Small intestine (tissue), 16 donors: Measurements from ENCODE around the gene POLE. TPM values are rescaled to one million over a fixed set of nuclear protein-coding genes. Genes with fewer than 3 reads are reported as not detected.
A peak's percentile ranks its signal among the peaks of the same experiment; 100 is the strongest.

Experiments used
- DNase-seq, 2 donors: peaks; one replicate each; pipeline versions ENCODE4 v3.0.0 to v3.0.0-alpha.2; 2013
- FAIRE-seq: peaks from 2 replicates; lab custom pipeline; 2012; peaks lifted over from hg19 to GRCh38; lab: Jason Lieb, UNC
- H3K27ac ChIP-seq, 3 donors: one replicate each; pipeline ENCODE4 v1.5.1; 2013; ENCODE audit warnings: low read length in 2 of 3, mild to moderate bottlenecking in 2 of 3, control low read depth in 1 of 3, inconsistent platforms in 1 of 3, low read depth in 1 of 3, moderate library complexity in 1 of 3
- H3K27me3 ChIP-seq, 3 donors: one replicate each; pipeline ENCODE4 v1.6.1; 2013; ENCODE audit warnings: low read length in 3 of 3, inconsistent platforms in 1 of 3; ENCODE audit not compliant: control insufficient read depth in 3 of 3, insufficient read depth in 3 of 3
- H3K36me3 ChIP-seq, 3 donors: one replicate each; pipeline ENCODE4 v1.6.1; 2013; ENCODE audit warnings: low read length in 3 of 3, inconsistent platforms in 1 of 3, low read depth in 1 of 3, mild to moderate bottlenecking in 1 of 3, moderate library complexity in 1 of 3; ENCODE audit not compliant: control insufficient read depth in 3 of 3, insufficient read depth in 2 of 3
- H3K4me1 ChIP-seq, 3 donors: one replicate each; pipeline ENCODE4 v1.6.1; 2013; ENCODE audit warnings: low read length in 2 of 3, inconsistent platforms in 1 of 3, low read depth in 1 of 3, mild to moderate bottlenecking in 1 of 3, moderate library complexity in 1 of 3; ENCODE audit not compliant: control insufficient read depth in 3 of 3, insufficient read depth in 2 of 3
- H3K4me3 ChIP-seq, 3 donors: one replicate each; pipeline ENCODE4 v1.5.1; 2013; ENCODE audit warnings: low read length in 3 of 3, control low read depth in 1 of 3, inconsistent platforms in 1 of 3, low read depth in 1 of 3, mild to moderate bottlenecking in 1 of 3, moderate library complexity in 1 of 3
- H3K9me3 ChIP-seq, 2 donors: one replicate each; pipeline ENCODE4 v1.6.1; 2013; ENCODE audit warnings: low read depth in 1 of 2, low read length in 1 of 2; ENCODE audit not compliant: control insufficient read depth in 2 of 2, insufficient read depth in 1 of 2
- WGBS, 3 donors: extraction: QIAGEN DNeasy Blood & Tissue Kit; methylation state at CpG; one replicate each; pipeline ENCODE4 v1.1.7; 2013; 5-methylcytosine and 5-hydroxymethylcytosine counted together
- long read RNA-seq, 10 donors: transcript quantifications; one replicate each; lab custom pipeline, GENCODE V29; 2026
- polyA plus RNA-seq, 4 donors: library from polyadenylated mRNA; stranded (reverse) in 3 of 4; unstranded in 1 of 4; fragments of 200-250 nt in 3 of 4; fragments of 120-200 nt in 1 of 4; gene quantifications; one replicate each; pipeline versions ENCODE4 v1.2.1 to v1.2.3, GENCODE V29; 2013
- donor health status: healthy with polysubstance abuse.
- donor health status: control.
- donor health status: control.
- donor health status: Bipolar disorder and iron deficiency.
- donor health status: healthy.

Gene POLE
- 10 to 100 TPM; 23.6 to 58.6 (median 34.0) TPM for polyA plus RNA-seq
- long read RNA-seq, donor 1, full-length matches to known transcripts, result 4 of 4 reads
- long read RNA-seq, donor 1, partial matches to known transcripts, result 0 of 4 reads
- long read RNA-seq, donor 1, other reads (novel, unspliced or antisense), result 0 of 4 reads
- long read RNA-seq, donor 2, partial matches to known transcripts, result 0 of 3 reads
- long read RNA-seq, donor 2, other reads (novel, unspliced or antisense), result 0 of 3 reads
- long read RNA-seq, donor 3, partial matches to known transcripts, result 13 of 15 reads
- long read RNA-seq, donor 3, other reads (novel, unspliced or antisense), result 0 of 15 reads
- long read RNA-seq, donor 4, result 0 reads
- long read RNA-seq, donor 5, result 0 reads
- long read RNA-seq, donor 6, partial matches to known transcripts, result 0 of 2 reads
- long read RNA-seq, donor 6, other reads (novel, unspliced or antisense), result 0 of 2 reads
- long read RNA-seq, donor 7, result 0 reads
- long read RNA-seq, donor 8, result 0 reads
- long read RNA-seq, donor 9, result 0 reads
- long read RNA-seq, donor 10, partial matches to known transcripts, result 0 of 2 reads
- long read RNA-seq, donor 10, other reads (novel, unspliced or antisense), result 0 of 2 reads

- DNase-seq (peak; percentile 96 to 98), FAIRE-seq (no peak)
- Histone ChIP-seq H3K27me3 (no peaks in the 10 kb centered on the region), H3K4me3 (peak within 1 kb of the TSS; percentile 52 to 79 (median 78)), H3K27ac (peak within 1 kb of the TSS in 2 of 3 donors; percentile 74 to 83), H3K4me1 (peaks cover 2 to 9% (median 4%) of the 10 kb centered on the region in 3 donors), H3K36me3 (peaks cover 0 to 15% (median 3%) of the 10 kb centered on the region in 3 donors), H3K9me3 (no peaks in the 10 kb centered on the region)
- WGBS, 3 donors, result 0 to 1% (median 0%) methylated on average over 68 to 134 of the region's 134 CpGs
Observed at GRCh38 chr12:132687211-132688164, at the start of gene POLE, which contains the start of gene PXMP2. TSS of gene POLE (minus strand) at chr12:132687342. CDS start at chr12:132687315, 27 bp downstream. TSS of gene PXMP2 (plus strand) at chr12:132687587. CDS start at chr12:132687671, 84 bp downstream.

- FAIRE-seq, result no peak
- no peak overlapping the region for H3K27ac ChIP-seq
- WGBS, 3 donors, result 96 to 99% (median 96%) methylated on average over 15 of the region's 15 CpGs
- H3K9me3 ChIP-seq, result no peaks in the 10 kb centered on the region
- H3K27me3 ChIP-seq, result no peaks in the 10 kb centered on the region
- no peaks in the 10 kb centered on the region for H3K4me1 ChIP-seq
- DNase-seq, result no peak
- H3K36me3 ChIP-seq, result peaks cover 23 to 85% (median 43%) of the 10 kb centered on the region in 3 donors
- H3K4me3 ChIP-seq, result no peak overlapping the region
Observed at GRCh38 chr12:132736913-132737312, 49.8 kb upstream of the POLE start.

GRCh38 chr12:132736378-132736777 lies 49.2 kb upstream of the POLE start:
- no peaks in the 10 kb centered on the region for H3K4me1 ChIP-seq
- H3K4me3 ChIP-seq, result no peak overlapping the region
- 93 to 99% (median 94%) methylated on average over 11 to 12 of the region's 12 CpGs for WGBS, 3 donors
- no peak overlapping the region for H3K27ac ChIP-seq
- no peak for FAIRE-seq
- H3K36me3 ChIP-seq, result peaks cover 26 to 90% (median 44%) of the 10 kb centered on the region in 3 donors
- H3K27me3 ChIP-seq, result no peaks in the 10 kb centered on the region
- DNase-seq, result no peak
- no peaks in the 10 kb centered on the region for H3K9me3 ChIP-seq

- Histone ChIP-seq H3K9me3 (no peaks in the 10 kb centered on the region), H3K27ac (no peak overlapping the region), H3K4me1 (no peaks in the 10 kb centered on the region), H3K36me3 (peaks cover 29 to 90% (median 38%) of the 10 kb centered on the region in 3 donors), H3K27me3 (no peaks in the 10 kb centered on the region), H3K4me3 (no peak overlapping the region)
- FAIRE-seq (no peak), DNase-seq (no peak)
- WGBS, 3 donors, result 95% methylated on average over 20 of the region's 20 CpGs
Observed at GRCh38 chr12:132735496-132735895, 48.4 kb upstream of the POLE start.

GRCh38 chr12:132734206-132734605 lies 47.1 kb upstream of the POLE start:
- Histone ChIP-seq H3K36me3 (peaks cover 22 to 89% (median 32%) of the 10 kb centered on the region in 3 donors), H3K27ac (no peak overlapping the region), H3K27me3 (no peaks in the 10 kb centered on the region), H3K9me3 (no peaks in the 10 kb centered on the region), H3K4me3 (no peak overlapping the region), H3K4me1 (no peaks in the 10 kb centered on the region)
- no peak for DNase-seq
- WGBS, 3 donors, result 80 to 86% (median 84%) methylated on average over 10 of the region's 10 CpGs
- no peak for FAIRE-seq

- FAIRE-seq (no peak), DNase-seq (no peak)
- Histone ChIP-seq H3K4me3 (no peak overlapping the region), H3K9me3 (no peaks in the 10 kb centered on the region), H3K4me1 (no peaks in the 10 kb centered on the region), H3K27ac (no peak overlapping the region), H3K36me3 (peaks cover 34 to 89% (median 38%) of the 10 kb centered on the region in 3 donors), H3K27me3 (no peaks in the 10 kb centered on the region)
- 91 to 93% (median 92%) methylated on average over 17 of the region's 17 CpGs for WGBS, 3 donors
Observed at GRCh38 chr12:132731574-132731973, 44.4 kb upstream of the POLE start.

- FAIRE-seq (no peak), DNase-seq (no peak)
- H3K27me3 ChIP-seq, result no peaks in the 10 kb centered on the region
- peaks cover 37 to 85% (median 43%) of the 10 kb centered on the region in 3 donors for H3K36me3 ChIP-seq
- H3K4me1 ChIP-seq, result no peaks in the 10 kb centered on the region
- 94 to 98% (median 96%) methylated on average over 11 of the region's 11 CpGs for WGBS, 3 donors
- H3K27ac ChIP-seq, result no peak overlapping the region
- no peaks in the 10 kb centered on the region for H3K9me3 ChIP-seq
- H3K4me3 ChIP-seq, result no peak overlapping the region
Observed at GRCh38 chr12:132730353-132730752, 43.2 kb upstream of the POLE start.
